Esophagus muscularis mucosa (tissue), 4 donors: ENCODE results near the gene GABPB1. TPM values are rescaled to one million over a fixed set of nuclear protein-coding genes. Genes with fewer than 3 reads are reported as not detected.

Experiments
- DNase-seq: peaks from one replicate; pipeline ENCODE4 v3.0.0-alpha.2; 2017; ENCODE audit errors: extremely low spot score
- H3K27ac ChIP-seq, 4 donors: fragments of 200-600 bp; sonication (generic); replicated peaks in 1 of 4; 1 replicate in 3 of 4; 2 replicates in 1 of 4; pipeline ENCODE4 v1.5.1; 2016 to 2019; ENCODE audit warnings: mild to moderate bottlenecking in 1 of 4
- H3K27me3 ChIP-seq, 4 donors: fragments of 200-600 bp; sonication (generic); one replicate each; pipeline versions ENCODE4 v1.5.1 to v1.6.0; 2016 to 2019
- H3K36me3 ChIP-seq, 4 donors: fragments of 200-600 bp; sonication (generic); one replicate each; pipeline ENCODE4 v1.5.1; 2016 to 2019
- H3K4me1 ChIP-seq, 4 donors: fragments of 200-600 bp; sonication (generic); one replicate each; pipeline ENCODE4 v1.5.1; 2016 to 2019
- H3K4me3 ChIP-seq, 4 donors: fragments of 200-600 bp; sonication (generic); 1 replicate in 2 of 4; 2 replicates in 2 of 4; pipeline ENCODE4 v1.5.1; 2016 to 2019; ENCODE audit warnings: mild to moderate bottlenecking in 4 of 4, moderate library complexity in 1 of 4
- H3K9me3 ChIP-seq, 4 donors: fragments of 200-600 bp; sonication (generic); 1 replicate in 3 of 4; 2 replicates in 1 of 4; pipeline ENCODE4 v1.5.1; 2016 to 2019
- CTCF ChIP-seq, 3 experiments: fragments of 200-600 bp in 2 of 3; fragments of 450-650 bp in 1 of 3; sonication (generic) in 2 of 3; IDR thresholded peaks; one replicate each; pipeline ENCODE4 v1.5.1; 2017 to 2019; ENCODE audit warnings: antibody characterized with exemption in 3 of 3, mild to moderate bottlenecking in 2 of 3, moderate library complexity in 1 of 3
- EP300 ChIP-seq: sonication (generic); formaldehyde crosslinking; IDR thresholded peaks from one replicate; pipeline ENCODE4 v1.6.1; 2017; ENCODE audit warnings: antibody characterized with exemption
- POLR2A ChIP-seq: fragments of 450-650 bp; IDR thresholded peaks from one replicate; pipeline ENCODE4 v1.6.1; 2017; ENCODE audit warnings: antibody characterized with exemption, moderate library complexity, mild to moderate bottlenecking, low read depth
- POLR2AphosphoS5 ChIP-seq, 2 donors: sonication (generic); formaldehyde crosslinking; IDR thresholded peaks; one replicate each; pipeline ENCODE4 v1.6.1; 2017; ENCODE audit warnings: antibody characterized with exemption in 2 of 2
- WGBS: methylation state at CpG from one replicate; pipeline ENCODE4 v1.1.5; 2018; 5-methylcytosine and 5-hydroxymethylcytosine counted together
- intact Hi-C: fragments of 100-400 bp; cut with DNase I; formaldehyde crosslinking; loops from one replicate; pipeline ENCODE4 v1.15.1; 2023
- total RNA-seq, 4 donors: library from RNA; depleted of rRNA; stranded (reverse); fragments of >200 nt; gene quantifications; one replicate each; pipeline versions ENCODE4 v1.1.0 to v1.2.1, GENCODE V29; 2016

GABPB1 gene
- total RNA-seq, 4 donors from 2014 or later = 13.2 to 23.5 (median 15.4) TPM

DNA sequence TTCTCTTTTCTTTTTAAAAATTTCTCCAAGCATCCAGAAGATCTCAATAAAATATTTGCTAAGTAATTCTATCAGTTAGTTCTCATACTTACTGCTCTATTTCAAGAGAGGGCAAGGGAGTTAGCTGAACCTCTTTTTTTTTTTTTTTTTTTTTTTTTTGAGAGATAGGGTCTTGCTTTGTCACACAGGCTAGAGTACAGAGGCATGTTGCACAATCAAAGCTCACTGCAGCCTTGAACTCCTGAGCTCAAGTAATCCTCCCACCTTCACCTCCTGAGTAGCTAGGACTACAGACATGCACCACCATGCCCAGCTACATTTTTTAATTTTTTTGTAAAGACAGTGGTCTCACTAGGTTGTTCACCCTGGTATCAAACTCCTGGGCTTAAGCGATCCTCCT, 110.8 kb downstream of the GABPB1 start:
- no peak overlapping the region for H3K27ac ChIP-seq
- DNase-seq = no peak
- no peak overlapping the region for H3K4me3 ChIP-seq
- intact Hi-C loops = no loop called here
- H3K9me3 ChIP-seq = no peaks in the 10 kb centered on the region
- WGBS = 95% methylated on average over 1 of the region's 1 CpG
- H3K4me1 ChIP-seq = no peaks in the 10 kb centered on the region
- H3K36me3 ChIP-seq = no peaks in the 10 kb centered on the region
- H3K27me3 ChIP-seq = no peaks in the 10 kb centered on the region
- TF ChIP-seq POLR2A (no peak), EP300 (no peak), POLR2AphosphoS5 (IDR thresholded peaks at IDR 0.05) (no peak), CTCF (IDR thresholded peaks at IDR 0.05) (no peak)

- intact Hi-C loops = no loop called here
- TF ChIP-seq CTCF (IDR thresholded peaks at IDR 0.05) = no peak
- TF ChIP-seq EP300 = no peak
- TF ChIP-seq POLR2AphosphoS5 (IDR thresholded peaks at IDR 0.05) = no peak
- no peak for TF ChIP-seq POLR2A
- no peak overlapping the region for H3K4me3 ChIP-seq
- H3K27ac ChIP-seq = no peak overlapping the region
- no peaks in the 10 kb centered on the region for H3K4me1 ChIP-seq
- WGBS = 77% methylated on average over 5 of the region's 5 CpGs
- H3K27me3 ChIP-seq = no peaks in the 10 kb centered on the region
- no peak for DNase-seq
- H3K36me3 ChIP-seq = no peaks in the 10 kb centered on the region
- H3K9me3 ChIP-seq = no peaks in the 10 kb centered on the region
Measured at GRCh38 chr15:50241684-50242450, 113.1 kb downstream of the GABPB1 start.

GRCh38 chr15:50238255-50238654, 116.7 kb downstream of the GABPB1 start:
- Histone ChIP-seq H3K9me3 (no peaks in the 10 kb centered on the region), H3K36me3 (no peaks in the 10 kb centered on the region), H3K27ac (no peak overlapping the region), H3K4me1 (no peaks in the 10 kb centered on the region), H3K27me3 (no peaks in the 10 kb centered on the region), H3K4me3 (no peak overlapping the region)
- no peak for TF ChIP-seq CTCF (IDR thresholded peaks at IDR 0.05)
- no peak for TF ChIP-seq POLR2AphosphoS5 (IDR thresholded peaks at IDR 0.05)
- TF ChIP-seq EP300 = no peak
- TF ChIP-seq POLR2A = no peak
- DNase-seq = peak; percentile 39
- intact Hi-C loops = no loop called here
- WGBS = 100% methylated on average over 2 of the region's 2 CpGs

DNA sequence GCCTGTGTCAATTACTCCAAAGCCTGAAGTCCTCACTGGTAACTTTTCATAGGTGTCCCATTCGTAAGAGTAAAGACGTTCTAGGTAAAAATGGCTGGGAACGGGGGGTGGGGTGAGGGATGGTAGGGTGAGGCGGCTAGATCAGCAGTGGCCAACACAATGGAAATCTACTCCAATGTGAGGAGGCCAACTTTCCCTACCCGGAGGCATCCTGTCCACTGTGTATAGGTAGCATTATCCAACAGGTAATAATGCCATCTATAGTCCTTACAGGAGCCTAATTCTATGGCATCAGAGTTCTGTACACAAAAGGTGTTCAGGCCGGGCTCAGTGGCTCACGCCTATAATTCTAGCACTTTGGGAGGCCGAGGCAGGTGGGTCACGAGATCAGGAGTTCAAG, 118.6 kb downstream of the GABPB1 start:
- intact Hi-C loops = no loop called here
- H3K36me3 ChIP-seq = no peaks in the 10 kb centered on the region
- 97% methylated on average over 9 of the region's 9 CpGs for WGBS
- H3K4me1 ChIP-seq = no peaks in the 10 kb centered on the region
- TF ChIP-seq EP300 (no peak), POLR2A (no peak), CTCF (IDR thresholded peaks at IDR 0.05) (no peak)
- no peaks in the 10 kb centered on the region for H3K27me3 ChIP-seq
- DNase-seq = peak; percentile 53
- H3K27ac ChIP-seq = no peak overlapping the region
- no peak overlapping the region for H3K4me3 ChIP-seq
- H3K9me3 ChIP-seq = no peaks in the 10 kb centered on the region

DNA sequence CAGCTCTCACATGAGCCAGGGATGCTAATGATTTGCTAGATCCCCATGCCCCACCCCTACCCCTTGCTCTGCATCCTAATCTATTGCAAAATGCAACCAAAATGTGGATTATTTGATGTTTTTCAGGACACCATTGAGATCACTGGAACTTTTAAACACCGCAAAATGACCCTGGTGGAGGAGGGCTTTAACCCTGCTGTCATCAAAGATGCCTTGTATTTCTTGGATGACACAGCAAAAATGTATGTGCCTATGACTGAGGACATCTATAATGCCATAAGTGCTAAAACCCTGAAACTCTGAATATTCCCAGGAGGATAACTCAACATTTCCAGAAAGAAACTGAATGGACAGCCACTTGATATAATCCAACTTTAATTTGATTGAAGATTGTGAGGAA, 119.2 kb downstream of the GABPB1 start:
- WGBS = 100% methylated on average over 1 of the region's 1 CpG

More for the DNA sequence above, 119.2 kb downstream of the GABPB1 start:
- Histone ChIP-seq H3K36me3 (no peaks in the 10 kb centered on the region), H3K27ac (no peak overlapping the region), H3K9me3 (no peaks in the 10 kb centered on the region), H3K4me1 (no peaks in the 10 kb centered on the region), H3K27me3 (no peaks in the 10 kb centered on the region), H3K4me3 (no peak overlapping the region)
- no peak for TF ChIP-seq POLR2AphosphoS5 (IDR thresholded peaks at IDR 0.05)
- TF ChIP-seq EP300 = no peak
- TF ChIP-seq CTCF (IDR thresholded peaks at IDR 0.05) = no peak
- TF ChIP-seq POLR2A = no peak
- DNase-seq = peak; percentile 47
- intact Hi-C loops = no loop called here
